GM19193 (cell line): ENCODE results near the gene CIDEA.

Experiments used
- POLR2A ChIP-seq: IDR thresholded peaks from 4 replicates; pipeline ENCODE4 v1.6.1; 2011; ENCODE audit not compliant: insufficient read depth, insufficient read length; ENCODE audit errors: extremely low read depth

The CIDEA gene

DNA sequence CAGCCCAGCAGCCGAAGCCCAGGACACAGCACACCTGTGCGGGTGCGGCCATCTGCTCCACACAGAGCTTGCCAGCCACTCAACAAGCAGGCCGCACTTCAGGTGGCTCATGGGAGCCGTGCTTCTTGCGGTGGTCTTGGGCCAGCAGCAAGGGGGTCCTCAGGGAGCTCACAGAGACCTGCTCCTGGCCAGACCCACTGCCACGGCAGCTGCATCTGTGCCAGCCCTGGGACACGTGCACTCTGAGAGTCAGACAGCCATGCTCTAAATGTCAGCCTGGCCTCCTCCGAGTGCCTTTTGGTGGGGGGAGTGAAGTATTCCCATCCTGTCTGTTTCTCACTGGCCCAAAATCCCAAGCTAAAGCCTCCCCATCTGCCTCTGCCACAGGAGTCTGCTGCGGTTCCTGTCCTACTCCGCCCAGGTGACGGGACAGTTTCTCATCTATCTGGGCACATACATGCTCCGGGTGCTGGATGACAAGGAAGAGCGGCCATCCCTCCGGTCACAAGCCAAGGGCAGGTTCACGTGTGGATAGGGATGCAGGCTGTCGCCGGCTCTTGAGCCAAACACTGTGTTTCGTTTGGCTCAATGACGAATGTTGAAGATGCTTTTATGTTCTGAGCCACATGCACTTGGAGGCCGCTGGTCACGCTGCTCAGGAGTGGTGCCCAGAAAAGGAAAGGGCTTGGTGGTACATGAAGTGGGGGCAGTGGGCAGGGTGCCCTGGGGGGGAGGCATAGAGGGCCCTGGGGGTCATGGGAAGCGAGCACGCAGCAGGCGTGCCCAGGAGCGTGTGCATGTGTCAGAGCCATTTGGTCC, 22.8 kb downstream of the CIDEA start:
- TF ChIP-seq POLR2A, result no peak

DNA sequence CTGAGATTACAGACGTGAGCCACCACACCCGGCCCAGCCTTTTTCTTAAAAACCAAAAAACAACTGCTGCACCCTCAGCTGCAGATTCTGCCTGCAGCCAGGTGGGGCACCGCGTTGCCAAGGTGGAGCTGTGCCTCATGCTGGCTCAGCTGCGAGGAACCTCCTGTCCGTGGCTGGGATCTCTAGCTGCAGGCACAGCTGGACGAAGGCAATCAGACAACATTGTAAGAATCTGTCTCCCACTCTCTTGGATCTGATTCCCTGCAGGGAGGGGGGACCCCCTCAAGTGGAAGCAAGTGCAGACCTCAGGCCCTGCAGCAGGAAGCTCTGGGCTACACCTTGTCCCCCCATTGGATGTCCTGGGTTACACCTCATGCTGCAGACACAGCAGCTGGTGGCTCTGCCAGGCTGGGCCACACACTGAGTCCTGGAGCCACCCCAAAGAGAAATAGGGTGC, 24.1 kb downstream of the CIDEA start:
- TF ChIP-seq POLR2A, result no peak

DNA sequence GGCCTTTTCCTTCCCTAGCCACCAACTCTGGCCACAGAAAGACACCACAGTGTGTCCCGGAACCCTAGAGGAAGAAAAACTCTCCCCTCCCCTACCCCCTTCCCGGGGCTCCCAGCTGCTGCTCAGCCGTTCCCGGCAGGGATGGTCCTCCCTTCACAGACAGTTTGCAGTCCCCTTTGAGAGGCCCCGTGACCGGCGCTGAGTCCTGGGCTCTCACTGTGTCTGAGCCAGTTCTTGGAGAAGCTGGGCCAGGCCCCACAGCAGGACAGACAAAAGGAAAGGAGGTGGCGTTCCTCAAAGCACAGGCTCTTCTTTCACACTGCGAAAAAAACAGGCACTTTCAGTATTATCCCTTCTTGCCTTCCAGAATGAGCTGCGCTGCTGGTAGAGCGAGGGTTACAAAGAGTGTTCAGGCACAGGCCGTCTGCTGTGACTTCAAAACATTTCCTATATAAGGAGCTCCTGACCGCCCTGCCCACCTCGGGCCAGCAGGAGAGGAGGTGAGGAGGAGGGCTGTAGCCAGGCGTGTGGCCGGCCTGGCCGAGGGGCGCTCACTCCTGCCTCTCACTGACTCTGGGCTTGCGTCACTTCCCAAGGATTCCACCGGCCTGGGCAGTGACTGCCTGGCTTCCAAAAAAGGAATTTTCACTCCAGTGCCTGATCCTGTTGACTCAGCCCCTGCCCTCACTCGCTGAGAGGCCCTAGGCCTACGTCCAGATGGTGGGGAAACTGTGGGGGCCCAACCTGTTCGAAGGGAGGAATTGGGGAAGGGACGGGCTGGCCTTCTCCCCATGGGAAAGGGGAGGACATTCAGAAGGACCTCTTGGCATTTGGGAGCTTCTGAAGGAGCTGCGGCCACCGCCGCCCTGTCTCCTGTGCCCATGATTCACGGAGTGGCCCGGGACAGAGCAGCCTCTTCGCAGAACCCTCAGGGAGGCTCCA, 24.9 kb downstream of the CIDEA start:
- no peak for TF ChIP-seq POLR2A

DNA sequence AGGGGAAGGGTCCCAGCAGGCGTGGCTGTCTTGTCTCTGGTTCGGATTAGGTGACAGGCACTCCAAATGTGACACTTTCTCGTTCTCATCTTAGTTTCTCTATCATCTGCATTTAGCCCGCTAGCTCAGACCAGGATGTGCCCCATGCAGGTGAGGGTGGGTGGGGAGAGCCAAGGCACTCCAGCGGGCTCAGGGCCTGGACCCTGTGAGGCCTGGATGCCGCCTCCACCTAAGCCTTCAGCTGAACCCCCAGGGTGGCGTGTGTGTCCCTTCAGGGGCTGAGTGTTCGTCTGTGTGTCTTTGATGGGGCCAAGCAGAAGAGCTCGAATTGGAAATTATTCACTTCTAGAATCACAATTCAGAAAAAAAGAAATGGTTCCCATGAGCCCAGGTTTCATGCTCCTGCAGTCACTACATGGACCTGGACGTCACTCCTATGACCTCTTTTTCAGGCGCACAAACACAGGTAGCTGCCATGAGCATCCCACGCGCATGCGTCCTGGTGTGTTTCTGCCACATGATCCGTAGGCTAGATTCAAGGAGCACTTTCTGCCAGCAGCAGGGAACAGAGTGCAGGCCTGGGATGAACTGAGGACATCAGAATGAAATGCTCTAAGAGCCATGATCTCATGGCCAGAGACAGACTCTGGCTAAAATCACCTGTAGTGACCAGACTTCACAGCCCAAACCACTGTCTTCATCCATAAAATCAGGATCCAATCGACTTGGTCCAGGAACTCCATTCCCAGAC, 25.8 kb downstream of the CIDEA start:
- TF ChIP-seq POLR2A, result no peak

DNA sequence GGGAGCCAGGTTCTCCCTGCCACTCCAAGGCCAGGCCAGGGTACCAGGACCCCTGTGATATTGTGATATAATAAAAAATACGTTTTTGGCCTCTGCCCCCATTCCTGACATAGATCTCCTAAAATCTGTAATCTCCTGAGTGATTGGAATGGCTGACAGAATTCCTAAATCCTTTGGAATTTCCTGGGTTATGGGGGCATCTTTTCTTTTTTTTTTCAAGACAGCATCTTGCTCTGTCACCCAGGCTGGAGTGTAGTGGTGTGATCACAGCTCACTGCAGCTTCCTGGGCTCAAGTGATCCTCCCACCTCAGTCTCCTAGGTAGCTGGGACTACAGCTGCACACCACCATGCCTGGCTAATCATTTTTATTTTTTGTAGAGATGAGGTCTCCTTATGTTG, 27.7 kb downstream of the CIDEA start:
- no peak for TF ChIP-seq POLR2A

DNA sequence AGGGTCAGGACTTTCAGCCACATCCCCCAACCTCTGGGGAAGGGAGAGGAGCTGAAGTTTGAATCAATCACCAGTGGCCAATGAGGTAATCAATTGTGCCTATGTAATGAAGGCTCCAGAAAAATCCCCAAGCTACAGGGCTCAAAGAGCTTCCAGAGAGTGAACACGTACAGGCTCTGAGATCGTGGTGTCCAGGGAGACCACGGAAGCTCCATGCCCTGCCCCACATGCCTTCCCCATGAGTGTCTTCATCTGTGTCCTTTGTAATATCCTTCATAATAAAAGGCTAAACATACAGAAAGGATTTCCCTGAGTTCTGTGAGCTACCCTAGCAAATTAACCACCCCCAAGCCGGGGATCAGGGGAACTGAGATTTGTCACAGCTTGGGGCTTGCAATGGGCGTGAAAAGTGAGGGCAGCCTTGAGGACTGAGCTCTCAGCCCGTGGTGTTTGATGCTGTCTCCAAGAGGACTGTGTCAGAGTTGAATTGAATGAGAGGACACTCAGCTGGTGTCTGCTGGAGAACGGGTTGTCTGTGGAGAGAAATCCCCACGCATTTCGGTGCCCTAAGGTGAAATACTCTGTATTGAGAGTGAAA, 28.4 kb downstream of the CIDEA start:
- TF ChIP-seq POLR2A, result no peak

DNA sequence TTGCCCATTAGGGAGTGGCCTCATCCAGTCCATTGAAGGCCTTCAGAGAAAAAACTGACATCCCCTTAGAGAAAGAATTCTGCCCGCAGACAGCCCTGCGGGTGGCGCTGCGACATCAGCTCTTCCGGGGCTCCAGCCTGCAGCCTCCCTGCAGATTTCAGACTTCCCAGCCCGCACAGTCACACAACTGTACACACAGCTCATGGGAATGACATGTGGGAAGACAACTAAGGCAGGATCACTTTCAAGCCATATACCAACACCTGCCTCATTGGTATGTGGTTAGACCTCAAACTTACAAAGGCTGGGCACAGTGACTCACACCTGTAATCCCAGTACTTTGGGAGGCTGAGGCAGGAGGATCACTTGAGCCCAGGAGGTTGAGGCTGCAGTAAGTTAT, 29.1 kb downstream of the CIDEA start:
- no peak for TF ChIP-seq POLR2A

DNA sequence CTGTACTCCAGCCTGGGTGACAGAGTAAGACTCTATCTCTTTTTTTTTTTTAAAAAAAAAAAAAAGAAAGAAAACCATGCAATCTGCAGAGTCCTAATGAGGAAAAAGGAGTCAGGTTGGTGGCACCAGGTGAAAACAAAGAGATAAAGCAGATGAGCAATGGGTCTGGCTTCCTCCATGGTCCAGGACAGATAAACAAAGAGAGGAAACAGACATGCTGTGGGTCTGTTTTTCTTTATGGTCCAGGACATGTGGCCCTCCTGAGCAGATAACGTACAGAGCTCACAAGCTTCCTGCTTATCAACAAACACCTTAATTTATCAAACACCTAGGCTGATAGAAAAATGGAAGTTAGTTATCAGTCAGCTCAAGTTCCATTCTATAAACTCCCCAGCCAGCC, 29.5 kb downstream of the CIDEA start:
- no peak for TF ChIP-seq POLR2A

DNA sequence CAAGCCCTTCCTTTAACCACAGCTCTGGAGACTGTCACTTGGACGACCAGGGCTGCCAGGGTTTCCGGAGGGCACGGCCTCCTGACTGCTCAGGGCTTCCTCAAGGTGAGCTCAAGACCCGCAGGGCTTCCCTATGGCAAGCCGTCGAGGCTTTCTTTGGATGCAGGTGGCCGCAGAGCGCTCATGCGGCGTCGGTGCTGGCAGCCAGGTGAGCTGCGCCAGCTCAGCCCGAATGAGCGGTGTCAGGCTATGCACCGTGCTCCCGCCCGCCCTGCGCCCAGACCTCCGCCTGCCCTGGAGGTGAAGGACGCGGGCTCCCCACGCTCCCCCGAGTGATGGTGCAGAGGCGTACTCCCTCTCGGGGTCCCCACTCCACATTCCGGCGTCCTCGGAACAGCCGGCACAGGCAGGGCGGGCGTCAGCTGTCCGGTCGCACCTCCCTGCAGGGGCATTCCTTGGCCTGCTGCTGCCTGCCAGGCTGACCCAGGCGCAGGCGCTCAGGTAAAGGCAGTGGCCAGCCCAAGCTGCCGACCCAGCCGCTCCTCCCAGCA, 33.0 kb downstream of the CIDEA start:
- TF ChIP-seq POLR2A, result no peak

DNA sequence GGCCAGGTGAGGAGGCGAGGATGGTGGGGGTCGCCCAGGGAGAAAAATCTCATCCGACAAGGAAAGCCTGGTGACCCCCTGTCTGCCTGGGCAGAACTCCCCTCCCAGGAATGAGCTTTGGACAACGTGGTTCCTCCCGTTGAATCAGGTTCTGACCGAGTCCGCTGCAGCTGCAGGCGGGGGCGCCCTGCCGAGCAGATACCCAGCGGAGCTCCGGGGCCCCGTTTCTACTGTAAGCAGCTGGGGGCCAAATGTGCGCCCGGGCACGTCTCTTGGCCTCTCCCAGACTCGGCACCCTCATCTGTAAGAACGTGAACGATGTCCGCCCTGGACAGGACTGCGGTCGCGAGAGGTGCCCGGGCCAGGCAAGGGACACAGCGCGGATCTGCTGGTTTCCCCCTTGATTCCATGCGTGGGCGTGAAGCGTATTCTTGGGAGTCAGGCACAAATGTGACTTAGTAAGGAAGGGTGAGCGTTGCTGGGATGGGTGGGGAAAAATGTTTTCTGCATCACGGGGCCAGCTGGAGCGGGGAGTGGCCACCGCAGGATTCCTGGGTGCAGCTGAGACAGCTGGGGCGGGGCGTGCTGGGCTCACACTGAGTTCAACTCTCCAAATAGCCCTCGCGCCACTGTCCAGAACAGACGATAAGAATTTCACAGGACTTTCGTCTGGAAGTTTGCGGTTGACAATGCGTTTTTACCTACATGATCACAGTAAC, 33.7 kb downstream of the CIDEA start:
- TF ChIP-seq POLR2A, result no peak

DNA sequence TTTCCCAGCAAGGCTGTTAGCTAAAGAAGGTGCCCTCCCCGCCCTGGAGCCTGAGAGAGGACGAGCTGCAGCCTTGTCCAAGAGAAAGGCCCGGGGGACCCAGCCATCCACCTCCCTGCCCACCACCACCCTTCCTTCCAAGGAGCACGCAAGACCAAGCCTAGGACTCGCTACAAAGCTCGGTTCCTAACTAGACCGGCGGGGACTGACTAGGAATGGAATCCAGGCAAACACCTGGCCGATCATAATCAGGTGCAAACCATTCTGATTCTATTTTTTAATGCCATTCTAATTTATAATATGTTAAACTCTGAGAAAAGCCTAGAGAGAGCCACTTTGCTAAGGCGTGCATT, 34.2 kb downstream of the CIDEA start:
- TF ChIP-seq POLR2A, result no peak

DNA sequence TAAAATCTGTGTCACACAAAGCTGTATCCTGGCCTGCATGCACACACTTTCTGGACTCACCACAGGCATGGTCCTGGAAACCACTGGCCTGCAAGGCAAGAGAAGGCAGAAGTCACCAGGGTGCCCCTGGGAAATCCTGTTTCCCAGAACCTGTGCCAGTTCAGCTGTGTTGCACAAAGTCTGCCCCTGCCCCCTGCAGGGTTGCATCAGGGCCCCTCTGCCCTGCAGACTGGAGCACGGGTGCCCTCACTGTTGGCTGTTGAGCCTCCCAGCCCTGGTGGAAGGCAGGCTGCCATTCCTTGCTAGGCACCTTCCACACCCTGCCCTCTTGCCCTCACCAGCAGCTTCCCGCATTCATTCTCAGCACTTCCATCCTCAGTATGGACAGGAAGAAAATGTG, 35.9 kb downstream of the CIDEA start:
- TF ChIP-seq POLR2A, result no peak

DNA sequence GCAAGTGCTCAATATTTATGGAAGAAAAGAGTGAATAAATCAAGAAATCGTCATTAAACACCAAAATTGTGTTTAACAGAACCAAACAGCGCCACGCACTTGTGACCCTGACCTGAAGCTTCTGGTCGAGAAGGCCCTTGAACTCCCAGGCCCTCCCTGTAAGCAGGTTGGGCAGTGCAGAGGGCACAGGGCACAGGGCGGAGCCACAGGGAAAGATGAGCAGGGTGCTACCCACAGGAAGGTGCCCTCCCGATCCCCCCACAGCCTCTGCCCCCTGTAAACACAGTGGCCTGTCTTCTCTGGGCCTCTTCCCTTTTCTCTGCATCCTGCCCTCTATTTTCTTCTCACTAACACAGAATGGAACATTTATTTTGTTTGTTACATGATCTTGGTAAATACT, 37.0 kb downstream of the CIDEA start:
- TF ChIP-seq POLR2A, result no peak

DNA sequence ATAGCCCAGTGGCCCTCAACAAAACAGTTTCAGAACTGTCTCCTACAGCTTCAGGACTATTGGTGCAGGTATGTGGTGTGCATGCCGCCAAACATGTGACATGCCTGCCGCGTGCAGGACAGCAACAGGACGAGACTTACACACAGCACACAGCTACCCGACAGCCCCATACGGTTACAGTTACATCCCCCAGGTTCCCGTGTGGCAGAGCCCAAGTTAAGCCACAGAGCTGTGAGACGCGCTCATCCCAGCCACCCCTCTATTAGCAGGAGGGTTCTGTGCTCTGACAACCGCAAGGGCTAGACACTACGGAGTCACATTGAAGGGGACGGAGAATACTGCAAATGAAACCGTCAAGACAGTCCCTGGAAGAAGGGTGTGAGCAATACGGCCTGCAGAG, 37.5 kb downstream of the CIDEA start:
- no peak for TF ChIP-seq POLR2A

DNA sequence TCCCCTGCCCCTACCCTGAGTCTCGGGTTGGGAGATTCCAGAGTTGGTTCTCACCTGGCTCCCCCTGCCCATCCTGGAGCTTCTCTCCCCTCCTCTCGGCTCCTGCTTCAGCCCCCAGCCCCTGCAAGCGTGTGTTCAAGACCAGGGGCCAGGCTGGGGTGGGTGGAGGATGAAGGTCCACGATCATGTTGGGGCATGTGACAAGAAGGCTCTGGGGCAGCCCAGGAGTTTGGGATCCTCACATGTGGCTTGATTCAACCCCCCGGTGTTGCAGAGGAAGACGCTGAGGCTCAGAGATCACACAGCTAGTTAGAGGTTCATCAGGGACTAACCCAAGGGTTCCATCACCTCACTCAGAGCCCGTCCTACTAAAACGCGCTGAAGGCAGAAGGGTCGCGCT, 39.7 kb downstream of the CIDEA start:
- TF ChIP-seq POLR2A, result no peak
